Activated T-helper 1 cell treated with Interleukin-2 at 50 U/mL for 16 hours (primary cell): ENCODE data around the gene TNRC6C.

Experiments
- DNase-seq: peaks from one replicate; pipeline ENCODE4 v3.0.0-alpha.2; 2020; ENCODE audit warnings: low read depth

The TNRC6C gene

GRCh38 chr17:78125976-78126894, 167.7 kb downstream of the TNRC6C start:
- DNase-seq, result no peak

GRCh38 chr17:78126895-78127238, 168.4 kb downstream of the TNRC6C start:
- DNase-seq, result no peak

GRCh38 chr17:78127239-78127887, 168.9 kb downstream of the TNRC6C start:
- peak; percentile 61 for DNase-seq

GRCh38 chr17:78127888-78128550, 169.5 kb downstream of the TNRC6C start:
- no peak for DNase-seq

GRCh38 chr17:78128551-78129350, 170.2 kb downstream of the TNRC6C start, which contains the start of gene TMC6:
Gene TMC6, minus strand, starts transcription at chr17:78128755. Its CDS starts 1,923 bp downstream, at chr17:78126832.
- peak; percentile 64 for DNase-seq

GRCh38 chr17:78129351-78130089, 171.0 kb downstream of the TNRC6C start:
- DNase-seq, result no peak

- no peak for DNase-seq
Observed at GRCh38 chr17:78130090-78130436, 171.6 kb downstream of the TNRC6C start.

- DNase-seq, result peak; percentile 76
Observed at GRCh38 chr17:78130437-78131101, 172.1 kb downstream of the TNRC6C start, which contains the start of gene TMC8. Gene TMC8, plus strand, starts transcription at chr17:78130771. Its CDS starts 818 bp downstream, at chr17:78131589.

GRCh38 chr17:78131172-78132083, 172.9 kb downstream of the TNRC6C start:
- no peak for DNase-seq

- peak; percentile 58 for DNase-seq
Observed at GRCh38 chr17:78132084-78132676, 173.7 kb downstream of the TNRC6C start.

- no peak for DNase-seq
Observed at GRCh38 chr17:78132767-78133178, 174.3 kb downstream of the TNRC6C start.

- DNase-seq, result no peak
Observed at GRCh38 chr17:78133179-78133951, 174.9 kb downstream of the TNRC6C start.

- DNase-seq, result peak; percentile 68
Observed at GRCh38 chr17:78133971-78134898, 175.7 kb downstream of the TNRC6C start.

- DNase-seq, result no peak
Observed at GRCh38 chr17:78134899-78135385, 176.4 kb downstream of the TNRC6C start.

GRCh38 chr17:78135858-78136500, 177.5 kb downstream of the TNRC6C start:
- DNase-seq, result no peak
